Measurements from ENCODE around the gene DOK3.

Gene DOK3

GRCh38 chr5:177484902-177485549, 24.6 kb downstream of the DOK3 start:
- peaks cover 4% of the 10 kb centered on the region; the same call in 1 of the 2 replicates for H3K36me3 ChIP-seq (ENCODE audit: insufficient read depth, low read length)
- no peaks in the 10 kb centered on the region for H3F3A ChIP-seq (ENCODE audit: low read depth)
- no peaks in the 10 kb centered on the region for H3K27me3 ChIP-seq (ENCODE audit: insufficient read depth, low read length, poor library complexity, severe bottlenecking)
- H3K4me1 ChIP-seq (ENCODE audit: insufficient read depth, low read length, poor library complexity, severe bottlenecking): no peaks in the 10 kb centered on the region
- H3K9me3 ChIP-seq (ENCODE audit: insufficient read depth, low read depth, low read length): no peaks in the 10 kb centered on the region
- H3K79me2 ChIP-seq (ENCODE audit: insufficient read depth, low read length): no peaks in the 10 kb centered on the region
- no peak overlapping the region for H3K4me2 ChIP-seq (ENCODE audit: low read depth, low read length, poor library complexity, severe bottlenecking)
- H3K9ac ChIP-seq (ENCODE audit: low read depth, low read length, poor library complexity, severe bottlenecking): no peak overlapping the region
- no peak overlapping the region for H3K4me3 ChIP-seq (ENCODE audit: low read length, poor library complexity, severe bottlenecking)
- no peaks in the 10 kb centered on the region for H4K20me1 ChIP-seq (ENCODE audit: insufficient read depth, low read length, poor library complexity, severe bottlenecking)
- H3K9me2 ChIP-seq (replicated peaks; ENCODE audit: low read depth, low read length): no peaks in the 10 kb centered on the region
- TF ChIP-seq CTCF (conservative IDR thresholded peaks at IDR 0.05; ENCODE audit: low read length) (no peak), EZH2phosphoT487 (IDR thresholded peaks at IDR 0.05; ENCODE audit: borderline replicate concordance) (no peak)
- H2AFZ ChIP-seq (ENCODE audit: low read length): no peak overlapping the region

GRCh38 chr5:177483994-177484901, 25.4 kb downstream of the DOK3 start:
- H3K36me3 ChIP-seq (ENCODE audit: insufficient read depth, low read length): peaks cover 4% of the 10 kb centered on the region; the same call in 1 of the 2 replicates
- no peaks in the 10 kb centered on the region for H3K9me3 ChIP-seq (ENCODE audit: insufficient read depth, low read depth, low read length)
- H3K4me3 ChIP-seq (ENCODE audit: low read length, poor library complexity, severe bottlenecking): no peak overlapping the region
- H3K27me3 ChIP-seq (ENCODE audit: insufficient read depth, low read length, poor library complexity, severe bottlenecking): no peaks in the 10 kb centered on the region
- no peak overlapping the region for H3K9ac ChIP-seq (ENCODE audit: low read depth, low read length, poor library complexity, severe bottlenecking)
- H2AFZ ChIP-seq (ENCODE audit: low read length): no peak overlapping the region
- H3K4me1 ChIP-seq (ENCODE audit: insufficient read depth, low read length, poor library complexity, severe bottlenecking): no peaks in the 10 kb centered on the region
- no peaks in the 10 kb centered on the region for H3K9me2 ChIP-seq (replicated peaks; ENCODE audit: low read depth, low read length)
- H3F3A ChIP-seq (ENCODE audit: low read depth): no peaks in the 10 kb centered on the region
- no peak for TF ChIP-seq EZH2phosphoT487 (IDR thresholded peaks at IDR 0.05; ENCODE audit: borderline replicate concordance)
- no peak for TF ChIP-seq CTCF (conservative IDR thresholded peaks at IDR 0.05; ENCODE audit: low read length)
- no peak overlapping the region for H3K4me2 ChIP-seq (ENCODE audit: low read depth, low read length, poor library complexity, severe bottlenecking)
- H4K20me1 ChIP-seq (ENCODE audit: insufficient read depth, low read length, poor library complexity, severe bottlenecking): no peaks in the 10 kb centered on the region
- H3K79me2 ChIP-seq (ENCODE audit: insufficient read depth, low read length): no peaks in the 10 kb centered on the region

GRCh38 chr5:177483042-177483441, 26.6 kb downstream of the DOK3 start:
- Histone ChIP-seq H3K9ac (ENCODE audit: low read depth, low read length, poor library complexity, severe bottlenecking) (no peak overlapping the region), H4K20me1 (ENCODE audit: insufficient read depth, low read length, poor library complexity, severe bottlenecking) (no peaks in the 10 kb centered on the region), H3K79me2 (ENCODE audit: insufficient read depth, low read length) (no peaks in the 10 kb centered on the region), H3K4me3 (ENCODE audit: low read length, poor library complexity, severe bottlenecking) (no peak overlapping the region), H3F3A (ENCODE audit: low read depth) (no peaks in the 10 kb centered on the region), H3K36me3 (ENCODE audit: insufficient read depth, low read length) (peaks cover 4% of the 10 kb centered on the region; the same call in 1 of the 2 replicates), H3K4me2 (ENCODE audit: low read depth, low read length, poor library complexity, severe bottlenecking) (no peak overlapping the region), H3K27me3 (ENCODE audit: insufficient read depth, low read length, poor library complexity, severe bottlenecking) (no peaks in the 10 kb centered on the region), H2AFZ (ENCODE audit: low read length) (no peak overlapping the region), H3K4me1 (ENCODE audit: insufficient read depth, low read length, poor library complexity, severe bottlenecking) (no peaks in the 10 kb centered on the region), H3K9me2 (replicated peaks; ENCODE audit: low read depth, low read length) (no peaks in the 10 kb centered on the region), H3K9me3 (ENCODE audit: insufficient read depth, low read depth, low read length) (no peaks in the 10 kb centered on the region)
- TF ChIP-seq EZH2phosphoT487 (IDR thresholded peaks at IDR 0.05; ENCODE audit: borderline replicate concordance) (no peak), CTCF (conservative IDR thresholded peaks at IDR 0.05; ENCODE audit: low read length) (no peak)
